SU-DHL-6 (cell line): Measurements from ENCODE around the gene PDE4C.

ENCODE experiments used
- H2AFZ ChIP-seq: fragments of 200-600 bp; sonication (generic); 2 replicates; pipeline ENCODE4 v1.6.1; 2014; ENCODE audit warnings: low read depth, mild to moderate bottlenecking, moderate library complexity, mixed read lengths, antibody characterized with exemption, low read length; ENCODE audit not compliant: severe bottlenecking
- H3F3A ChIP-seq: fragments of 200-600 bp; shearing (Covaris generic); 2 replicates; pipeline ENCODE4 v1.6.0; 2016; ENCODE audit warnings: antibody characterized with exemption, mild to moderate bottlenecking; ENCODE audit not compliant: insufficient read depth
- H3K27ac ChIP-seq: fragments of 200-600 bp; sonication (generic); 2 replicates; pipeline ENCODE4 v1.5.1; 2016; ENCODE audit warnings: low read depth, mild to moderate bottlenecking, low read length, moderate library complexity, mixed read lengths
- H3K27me3 ChIP-seq: fragments of 200-600 bp; sonication (generic), shearing (Covaris generic); 2 replicates; pipeline ENCODE4 v1.6.0; 2014; ENCODE audit warnings: mild to moderate bottlenecking, low read length
- H3K36me3 ChIP-seq: fragments of 200-600 bp; sonication (generic); 2 replicates; pipeline ENCODE4 v1.6.1; 2014; ENCODE audit warnings: mild to moderate bottlenecking, low read length, mixed read lengths
- H3K4me2 ChIP-seq: fragments of 300-600, 200-600 bp; shearing (Covaris generic), sonication (generic); 2 replicates; pipeline ENCODE4 v1.6.0; 2014; ENCODE audit warnings: low read length, low read depth, mild to moderate bottlenecking; ENCODE audit not compliant: poor library complexity, severe bottlenecking
- H3K4me3 ChIP-seq: fragments of 200-600 bp; sonication (generic); 2 replicates; pipeline ENCODE4 v1.5.1; 2014; ENCODE audit warnings: antibody characterized with exemption, low read length, mild to moderate bottlenecking, mixed read lengths; ENCODE audit not compliant: insufficient read depth, poor library complexity, severe bottlenecking
- H3K79me2 ChIP-seq: fragments of 200-600 bp; sonication (generic); 2 replicates; pipeline ENCODE4 v1.6.1; 2014; ENCODE audit warnings: mild to moderate bottlenecking, low read length, moderate library complexity; ENCODE audit not compliant: insufficient read depth
- H3K9ac ChIP-seq: fragments of 200-600 bp; sonication (generic); 2 replicates; pipeline ENCODE4 v1.7.0; 2014; ENCODE audit warnings: mild to moderate bottlenecking, low read length
- H3K9me2 ChIP-seq: fragments of 200-600 bp; sonication (generic); replicated peaks from 2 replicates; pipeline ENCODE4 v1.6.1; 2014; ENCODE audit warnings: low read length; ENCODE audit not compliant: insufficient read depth
- H3K9me3 ChIP-seq: fragments of 200-600 bp; sonication (generic); 2 replicates; pipeline ENCODE4 v1.6.1; 2014; ENCODE audit warnings: low read length, mixed read lengths; ENCODE audit not compliant: insufficient read depth
- H4K20me1 ChIP-seq: fragments of 200-600 bp; sonication (generic); 2 replicates; pipeline ENCODE4 v1.6.1; 2014; ENCODE audit warnings: low read depth, mild to moderate bottlenecking, antibody characterized with exemption, low read length, moderate library complexity, mixed read lengths
- CTCF ChIP-seq: fragments of 200-600 bp; sonication (generic); IDR thresholded peaks from one replicate; pipeline ENCODE4 v1.5.1; 2017; ENCODE audit warnings: antibody characterized with exemption, mild to moderate bottlenecking, low read length, moderate library complexity; ENCODE audit not compliant: insufficient read depth, poor library complexity, severe bottlenecking
- EZH2phosphoT487 ChIP-seq: fragments of 200-600 bp; sonication (generic), shearing (Covaris generic); conservative IDR thresholded peaks from 2 replicates; pipeline ENCODE4 v1.6.1; 2018; ENCODE audit warnings: mild to moderate bottlenecking, antibody characterized with exemption, low read length, moderate library complexity, mixed read lengths

PDE4C gene

DNA sequence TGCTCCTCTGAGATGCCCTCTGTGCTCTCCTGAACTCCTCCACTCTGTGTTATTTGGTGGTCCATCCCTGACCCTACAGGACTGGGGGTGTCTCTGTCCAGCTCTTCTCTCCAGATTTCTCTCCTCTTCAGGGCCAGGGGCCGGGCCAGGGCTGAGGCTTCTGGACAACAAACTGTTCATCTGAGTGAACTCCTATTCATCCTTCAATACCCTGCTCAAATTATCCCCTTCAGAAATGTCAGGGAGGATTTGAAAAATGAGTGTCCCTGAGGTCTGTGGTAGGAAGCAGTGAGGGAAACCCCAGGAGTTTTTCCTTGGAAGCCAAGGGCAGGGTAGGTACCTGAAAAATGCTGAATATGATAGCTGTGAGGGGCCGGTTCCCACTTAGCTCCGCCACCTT is 7.6 kb downstream of the PDE4C start:
- no peaks in the 10 kb centered on the region for H3K27me3 ChIP-seq

GRCh38 chr19:18218159-18218558 is 8.1 kb downstream of the PDE4C start:
- Histone ChIP-seq H3K27ac (no peak overlapping the region), H3K36me3 (no peaks in the 10 kb centered on the region), H2AFZ (no peak overlapping the region), H3K9ac (no peak overlapping the region), H3K4me3 (no peak overlapping the region), H3K79me2 (no peaks in the 10 kb centered on the region), H4K20me1 (no peaks in the 10 kb centered on the region), H3K4me2 (no peak overlapping the region), H3F3A (0 out of 2 replicates have a peak, but pooled peaks cover 6% of the 10 kb centered on the region), H3K9me3 (no peaks in the 10 kb centered on the region), H3K27me3 (no peaks in the 10 kb centered on the region), H3K9me2 (no peaks in the 10 kb centered on the region)
- TF ChIP-seq EZH2phosphoT487 (no peak), CTCF (no peak)

More for the DNA sequence above, 7.6 kb downstream of the PDE4C start:
- TF ChIP-seq EZH2phosphoT487 = no peak
- TF ChIP-seq CTCF = no peak
- no peak overlapping the region for H2AFZ ChIP-seq
- no peak overlapping the region for H3K9ac ChIP-seq
- H3K9me3 ChIP-seq = no peaks in the 10 kb centered on the region
- H3K79me2 ChIP-seq = no peaks in the 10 kb centered on the region
- H4K20me1 ChIP-seq = no peaks in the 10 kb centered on the region
- H3F3A ChIP-seq = 0 out of 2 replicates have a peak, but pooled peaks cover 6% of the 10 kb centered on the region
- H3K9me2 ChIP-seq = no peaks in the 10 kb centered on the region
- no peak overlapping the region for H3K4me3 ChIP-seq
- no peaks in the 10 kb centered on the region for H3K36me3 ChIP-seq
- H3K4me2 ChIP-seq = no peak overlapping the region
- no peak overlapping the region for H3K27ac ChIP-seq

DNA sequence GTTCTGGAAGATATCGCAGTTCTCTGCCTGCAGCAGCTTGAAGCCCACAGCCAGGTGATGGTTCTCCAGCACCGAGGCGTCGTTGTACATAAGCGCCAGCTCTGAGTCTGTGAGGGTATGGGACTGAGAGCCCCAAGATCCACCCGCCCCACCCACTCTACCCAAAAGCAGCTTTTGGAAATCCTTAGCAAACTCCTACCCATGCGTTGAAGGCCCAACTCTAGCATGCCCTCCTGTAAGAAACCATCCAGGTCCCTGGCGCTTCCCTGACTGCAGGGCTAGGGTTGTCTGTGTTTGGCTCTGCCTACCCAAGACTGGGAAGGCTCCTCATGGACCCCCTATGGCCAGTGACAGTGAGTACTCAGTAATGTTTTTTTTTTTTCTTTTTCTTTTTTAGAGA is 9.4 kb downstream of the PDE4C start:
- TF ChIP-seq CTCF (no peak), EZH2phosphoT487 (no peak)
- Histone ChIP-seq H3F3A (no peaks in the 10 kb centered on the region), H3K27ac (no peak overlapping the region)

More for the DNA sequence above, 9.4 kb downstream of the PDE4C start:
- no peaks in the 10 kb centered on the region for H3K27me3 ChIP-seq
- H3K4me3 ChIP-seq = no peak overlapping the region
- H3K9ac ChIP-seq = no peak overlapping the region
- H3K36me3 ChIP-seq = no peaks in the 10 kb centered on the region
- no peaks in the 10 kb centered on the region for H3K9me3 ChIP-seq
- no peaks in the 10 kb centered on the region for H4K20me1 ChIP-seq
- H3K4me2 ChIP-seq = no peak overlapping the region
- H3K79me2 ChIP-seq = no peaks in the 10 kb centered on the region
- H2AFZ ChIP-seq = no peak overlapping the region
- H3K9me2 ChIP-seq = no peaks in the 10 kb centered on the region
